Lung (tissue), 12 donors: ENCODE results near the gene NAALAD2. TPM values are rescaled to one million over a fixed set of nuclear protein-coding genes. Genes with fewer than 3 reads are reported as not detected.

Experiments used
- ATAC-seq: fragments of 200-7000 bp; cut with Tn5 transposase; one replicate; pipeline ENCODE4 v1.9.1; 2020; ENCODE audit warnings: moderate number of reproducible peaks; ENCODE audit not compliant: insufficient read depth, low FRiP score
- DNase-seq, 3 donors: peaks; one replicate each; pipeline ENCODE4 v3.0.0-alpha.2; 2013 to 2017
- H3K27ac ChIP-seq, 2 donors: one replicate each; pipeline ENCODE4 v1.5.1; 2013; ENCODE audit warnings: mild to moderate bottlenecking in 2 of 2, moderate library complexity in 2 of 2, control low read depth in 1 of 2, inconsistent platforms in 1 of 2, low read depth in 1 of 2, low read length in 1 of 2
- H3K27me3 ChIP-seq, 3 donors: one replicate each; pipeline ENCODE4 v1.5.1; 2013; ENCODE audit warnings: low read length in 2 of 3; ENCODE audit not compliant: control insufficient read depth in 3 of 3, insufficient read depth in 3 of 3
- H3K36me3 ChIP-seq, 4 donors: one replicate each; pipeline ENCODE4 v1.5.1; 2013; ENCODE audit warnings: low read length in 4 of 4, mild to moderate bottlenecking in 1 of 4, moderate library complexity in 1 of 4; ENCODE audit not compliant: control insufficient read depth in 4 of 4, insufficient read depth in 4 of 4
- H3K4me1 ChIP-seq, 5 donors: one replicate each; pipeline ENCODE4 v1.5.1; 2013; ENCODE audit warnings: low read length in 5 of 5, mild to moderate bottlenecking in 2 of 5, moderate library complexity in 1 of 5; ENCODE audit not compliant: control insufficient read depth in 5 of 5, insufficient read depth in 5 of 5
- H3K4me3 ChIP-seq: one replicate; pipeline ENCODE4 v1.5.1; 2013; ENCODE audit warnings: mild to moderate bottlenecking, control low read depth, moderate library complexity
- H3K9ac ChIP-seq, 2 donors: one replicate each; pipeline ENCODE4 v1.5.1; 2013; ENCODE audit warnings: low read length in 2 of 2, control low read depth in 1 of 2; ENCODE audit not compliant: insufficient read depth in 1 of 2
- H3K9me3 ChIP-seq, 4 donors: one replicate each; pipeline ENCODE4 v1.5.1; 2013; ENCODE audit warnings: low read length in 3 of 4, mild to moderate bottlenecking in 1 of 4, moderate library complexity in 1 of 4; ENCODE audit not compliant: control insufficient read depth in 4 of 4, insufficient read depth in 3 of 4
- WGBS, 2 donors: extraction: QIAGEN DNeasy Blood & Tissue Kit; methylation state at CpG; one replicate each; pipeline ENCODE4 v1.1.7; 2013; 5-methylcytosine and 5-hydroxymethylcytosine counted together
- polyA plus RNA-seq, 2 donors: library from polyadenylated mRNA; stranded (reverse); fragments of 200-250 nt; gene quantifications; one replicate each; pipeline ENCODE4 v1.2.1, GENCODE V29; 2013
- total RNA-seq, 2 donors: library from RNA; depleted of rRNA in 1 of 2; stranded (reverse); fragments of >200 nt in 1 of 2; gene quantifications; one replicate each; pipeline ENCODE4 v1.2.1, GENCODE V29; 2014 to 2021
- TF ChIP-seq, protein P1 (sequence below): IDR thresholded peaks from 2 replicates; pipeline ENCODE4 v1.5.1; 2012; ENCODE audit warnings: mild to moderate bottlenecking; ENCODE audit errors: control extremely low read depth, extremely low read depth
- donor health status: control.
- donor health status: control.
- donor health status: Bipolar disorder and iron deficiency.
- donor health status: healthy.
- donor health status: DM: yes; HTN: yes; CAD: no.

Gene NAALAD2
- total and polyA plus RNA-seq, 4 donors = 0.14 to 32.0 (median 0.68) TPM

DNA sequence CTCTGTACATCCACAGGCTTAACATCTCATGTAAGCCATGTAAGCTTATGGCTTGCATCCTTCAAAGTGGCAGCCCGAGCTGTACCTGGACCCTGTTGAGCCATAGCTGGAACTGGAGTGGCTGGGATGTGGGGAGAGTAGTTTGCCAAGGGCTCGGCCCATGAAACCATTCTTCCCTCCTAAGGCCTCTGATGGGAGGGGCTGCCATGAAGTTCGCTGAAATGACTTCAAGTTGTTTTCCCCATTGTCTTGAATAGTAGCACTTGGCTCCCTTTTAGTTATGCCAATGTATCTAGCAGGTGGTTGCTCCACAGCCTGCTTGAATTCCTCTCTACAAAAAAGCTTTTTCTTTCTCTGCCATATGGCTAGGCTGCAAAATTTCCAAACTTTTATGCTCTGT is 93.6 kb downstream of the NAALAD2 start:
- no peak overlapping the region for H3K27ac ChIP-seq
- no peaks in the 10 kb centered on the region for H3K36me3 ChIP-seq
- ATAC-seq (no peak), DNase-seq (no peak)
- H3K9ac ChIP-seq = no peak overlapping the region
- H3K4me1 ChIP-seq = peaks cover 0 to 7% (median 0%) of the 10 kb centered on the region in 5 donors
- peaks cover 0 to 2% (median 0%) of the 10 kb centered on the region in 4 donors for H3K9me3 ChIP-seq
- H3K27me3 ChIP-seq = no peaks in the 10 kb centered on the region
- H3K4me3 ChIP-seq = no peak overlapping the region
- TF ChIP-seq, protein P1, sequence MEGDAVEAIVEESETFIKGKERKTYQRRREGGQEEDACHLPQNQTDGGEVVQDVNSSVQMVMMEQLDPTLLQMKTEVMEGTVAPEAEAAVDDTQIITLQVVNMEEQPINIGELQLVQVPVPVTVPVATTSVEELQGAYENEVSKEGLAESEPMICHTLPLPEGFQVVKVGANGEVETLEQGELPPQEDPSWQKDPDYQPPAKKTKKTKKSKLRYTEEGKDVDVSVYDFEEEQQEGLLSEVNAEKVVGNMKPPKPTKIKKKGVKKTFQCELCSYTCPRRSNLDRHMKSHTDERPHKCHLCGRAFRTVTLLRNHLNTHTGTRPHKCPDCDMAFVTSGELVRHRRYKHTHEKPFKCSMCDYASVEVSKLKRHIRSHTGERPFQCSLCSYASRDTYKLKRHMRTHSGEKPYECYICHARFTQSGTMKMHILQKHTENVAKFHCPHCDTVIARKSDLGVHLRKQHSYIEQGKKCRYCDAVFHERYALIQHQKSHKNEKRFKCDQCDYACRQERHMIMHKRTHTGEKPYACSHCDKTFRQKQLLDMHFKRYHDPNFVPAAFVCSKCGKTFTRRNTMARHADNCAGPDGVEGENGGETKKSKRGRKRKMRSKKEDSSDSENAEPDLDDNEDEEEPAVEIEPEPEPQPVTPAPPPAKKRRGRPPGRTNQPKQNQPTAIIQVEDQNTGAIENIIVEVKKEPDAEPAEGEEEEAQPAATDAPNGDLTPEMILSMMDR = no peak
- WGBS, 2 donors = 86 to 97% methylated on average over 3 of the region's 3 CpGs

DNA sequence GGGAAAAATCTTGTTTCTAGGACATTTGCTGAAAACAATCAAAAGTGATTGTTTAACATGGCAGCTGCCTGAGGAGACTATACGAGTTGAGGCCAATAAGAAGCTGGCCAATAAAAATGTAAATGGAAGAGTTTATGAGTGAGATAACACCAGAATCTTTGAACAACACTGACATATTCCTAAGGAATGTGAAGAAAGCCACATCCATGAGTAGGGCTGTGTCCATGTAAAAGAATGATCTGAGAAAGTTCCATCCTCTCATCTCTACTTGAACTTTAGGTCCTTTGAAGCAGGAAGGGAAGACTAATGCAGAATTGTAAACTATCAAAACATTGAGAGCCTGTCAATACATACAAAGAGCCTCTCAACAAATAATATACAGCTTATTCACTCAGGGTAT is 95.3 kb downstream of the NAALAD2 start:
- 95 to 97% methylated on average over 1 of the region's 1 CpG for WGBS, 2 donors

DNA sequence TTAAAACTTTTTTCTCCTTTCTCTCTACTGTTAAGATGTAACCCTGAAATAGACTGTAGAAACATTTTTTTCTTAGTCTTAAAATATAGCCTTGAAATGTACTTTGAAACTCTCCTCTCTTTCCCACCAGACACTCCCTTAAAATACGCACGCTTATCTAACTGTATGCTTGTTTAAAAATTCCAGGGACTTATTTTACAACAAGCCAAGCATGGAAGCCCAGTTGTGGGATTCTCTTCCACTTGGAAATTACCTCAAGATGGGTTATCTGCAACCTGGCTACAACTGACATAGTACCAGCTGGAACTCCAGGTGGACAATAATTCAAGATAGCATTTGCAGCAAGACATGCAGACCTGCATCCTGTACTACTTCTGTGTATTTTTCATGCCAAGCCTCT is 100.5 kb downstream of the NAALAD2 start:
- Histone ChIP-seq H3K4me1 (no peaks in the 10 kb centered on the region), H3K36me3 (no peaks in the 10 kb centered on the region), H3K9me3 (no peaks in the 10 kb centered on the region), H3K27me3 (no peaks in the 10 kb centered on the region), H3K4me3 (no peak overlapping the region), H3K27ac (no peak overlapping the region), H3K9ac (no peak overlapping the region)
- DNase-seq = no peak
- no peak for ATAC-seq
- WGBS, 2 donors = 75 to 88% methylated on average over 2 of the region's 2 CpGs
- TF ChIP-seq, protein P1 = no peak

More for the DNA sequence above, 95.3 kb downstream of the NAALAD2 start:
- no peak overlapping the region for H3K4me3 ChIP-seq
- no peaks in the 10 kb centered on the region for H3K27me3 ChIP-seq
- no peaks in the 10 kb centered on the region for H3K36me3 ChIP-seq
- DNase-seq = no peak
- TF ChIP-seq, protein P1 = no peak
- H3K9ac ChIP-seq = no peak overlapping the region
- H3K4me1 ChIP-seq = no peaks in the 10 kb centered on the region
- no peak for ATAC-seq
- peaks cover 0 to 2% (median 0%) of the 10 kb centered on the region in 4 donors for H3K9me3 ChIP-seq
- H3K27ac ChIP-seq = no peak overlapping the region

DNA sequence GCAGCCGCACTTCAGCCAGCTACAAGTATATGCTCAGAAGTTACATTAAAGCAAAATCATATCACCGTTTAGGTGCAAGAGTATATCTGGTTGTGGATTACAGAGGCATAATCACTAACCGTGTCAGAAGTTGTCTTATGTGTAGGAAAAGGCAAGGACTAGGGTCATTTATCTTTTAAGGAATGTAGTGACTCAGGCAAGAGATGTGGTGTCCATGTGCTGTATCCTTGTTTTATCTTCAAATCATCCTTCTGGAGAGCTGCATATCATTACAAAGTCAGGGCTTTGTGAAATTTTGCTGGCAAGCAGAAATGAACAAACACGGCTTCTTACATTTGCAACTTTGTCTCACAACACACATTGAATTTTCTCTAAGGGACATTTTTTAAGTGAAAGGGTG is 101.1 kb downstream of the NAALAD2 start:
- H3K27me3 ChIP-seq = no peaks in the 10 kb centered on the region
- no peak for ATAC-seq
- H3K4me1 ChIP-seq = no peaks in the 10 kb centered on the region
- no peak overlapping the region for H3K4me3 ChIP-seq
- no peak overlapping the region for H3K9ac ChIP-seq
- no peaks in the 10 kb centered on the region for H3K36me3 ChIP-seq
- no peaks in the 10 kb centered on the region for H3K9me3 ChIP-seq
- no peak overlapping the region for H3K27ac ChIP-seq
- TF ChIP-seq, protein P1 = no peak
- WGBS, 2 donors = 85 to 90% methylated on average over 4 of the region's 4 CpGs
- no peak for DNase-seq
